ENCODE measurements around the gene ASB1. TPM values are rescaled to one million over a fixed set of nuclear protein-coding genes. Genes with fewer than 3 reads are reported as not detected.

Gene ASB1
- total RNA-seq, 2 donors from 2014 or later: 34.0 to 35.3 TPM

GRCh38 chr2:238475034-238475433, 48.3 kb downstream of the ASB1 start:
- H3K4me3 Mint-ChIP-seq: no peak overlapping the region
- H3K27ac Mint-ChIP-seq: no peak overlapping the region
- no peak for ATAC-seq (replicated peaks)
- no peaks in the 10 kb centered on the region for H3K36me3 Mint-ChIP-seq (ENCODE audit: low read depth)
- H3K9me3 Mint-ChIP-seq: peaks cover 26% of the 10 kb centered on the region
- no peaks in the 10 kb centered on the region for H3K27me3 Mint-ChIP-seq
- H3K4me1 Mint-ChIP-seq: no peaks in the 10 kb centered on the region

GRCh38 chr2:238475566-238475965, 48.8 kb downstream of the ASB1 start:
- no peak overlapping the region for H3K27ac Mint-ChIP-seq
- no peak overlapping the region for H3K4me3 Mint-ChIP-seq
- no peak for ATAC-seq (replicated peaks)
- no peaks in the 10 kb centered on the region for H3K27me3 Mint-ChIP-seq
- H3K36me3 Mint-ChIP-seq (ENCODE audit: low read depth): no peaks in the 10 kb centered on the region
- H3K4me1 Mint-ChIP-seq: no peaks in the 10 kb centered on the region
- peaks cover 28% of the 10 kb centered on the region for H3K9me3 Mint-ChIP-seq

- Mint-ChIP-seq H3K36me3 (ENCODE audit: low read depth) (no peaks in the 10 kb centered on the region), H3K4me1 (no peaks in the 10 kb centered on the region), H3K9me3 (peaks cover 29% of the 10 kb centered on the region), H3K27me3 (no peaks in the 10 kb centered on the region), H3K27ac (no peak overlapping the region), H3K4me3 (no peak overlapping the region)
- no peak for ATAC-seq (replicated peaks)
Measured at GRCh38 chr2:238476258-238476657, 49.5 kb downstream of the ASB1 start.

GRCh38 chr2:238478216-238478615, 51.5 kb downstream of the ASB1 start:
- Mint-ChIP-seq H3K27me3 (no peaks in the 10 kb centered on the region), H3K9me3 (peaks cover 19% of the 10 kb centered on the region), H3K4me1 (no peaks in the 10 kb centered on the region), H3K27ac (no peak overlapping the region), H3K36me3 (ENCODE audit: low read depth) (no peaks in the 10 kb centered on the region), H3K4me3 (no peak overlapping the region)
- ATAC-seq (replicated peaks): no peak

- Mint-ChIP-seq H3K27me3 (no peaks in the 10 kb centered on the region), H3K27ac (no peak overlapping the region), H3K4me1 (no peaks in the 10 kb centered on the region), H3K36me3 (ENCODE audit: low read depth) (no peaks in the 10 kb centered on the region), H3K9me3 (peaks cover 15% of the 10 kb centered on the region), H3K4me3 (no peak overlapping the region)
- no peak for ATAC-seq (replicated peaks)
Measured at GRCh38 chr2:238479847-238480246, 53.1 kb downstream of the ASB1 start.

GRCh38 chr2:238483021-238483420, 56.3 kb downstream of the ASB1 start:
- no peak overlapping the region for H3K4me3 Mint-ChIP-seq
- no peaks in the 10 kb centered on the region for H3K4me1 Mint-ChIP-seq
- H3K36me3 Mint-ChIP-seq (ENCODE audit: low read depth): no peaks in the 10 kb centered on the region
- H3K27me3 Mint-ChIP-seq: no peaks in the 10 kb centered on the region
- H3K9me3 Mint-ChIP-seq: peaks cover 14% of the 10 kb centered on the region
- no peak for ATAC-seq (replicated peaks)
- no peak overlapping the region for H3K27ac Mint-ChIP-seq

GRCh38 chr2:238483656-238484055, 56.9 kb downstream of the ASB1 start:
- H3K36me3 Mint-ChIP-seq (ENCODE audit: low read depth): no peaks in the 10 kb centered on the region
- no peaks in the 10 kb centered on the region for H3K27me3 Mint-ChIP-seq
- H3K4me1 Mint-ChIP-seq: no peaks in the 10 kb centered on the region
- no peak overlapping the region for H3K4me3 Mint-ChIP-seq
- peaks cover 9% of the 10 kb centered on the region for H3K9me3 Mint-ChIP-seq
- H3K27ac Mint-ChIP-seq: no peak overlapping the region
- ATAC-seq (replicated peaks): no peak

GRCh38 chr2:238484522-238485452, 58.1 kb downstream of the ASB1 start:
- H3K4me1 Mint-ChIP-seq: no peaks in the 10 kb centered on the region
- peaks cover 9% of the 10 kb centered on the region for H3K9me3 Mint-ChIP-seq
- no peak overlapping the region for H3K27ac Mint-ChIP-seq
- no peak for ATAC-seq (replicated peaks)
- H3K27me3 Mint-ChIP-seq: no peaks in the 10 kb centered on the region
- H3K4me3 Mint-ChIP-seq: no peak overlapping the region
- H3K36me3 Mint-ChIP-seq (ENCODE audit: low read depth): no peaks in the 10 kb centered on the region

- no peaks in the 10 kb centered on the region for H3K4me1 Mint-ChIP-seq
Measured at GRCh38 chr2:238486123-238486848, 59.6 kb downstream of the ASB1 start.

GRCh38 chr2:238487134-238487533, 60.4 kb downstream of the ASB1 start:
- H3K9me3 Mint-ChIP-seq: no peaks in the 10 kb centered on the region
- no peak overlapping the region for H3K4me3 Mint-ChIP-seq
- no peaks in the 10 kb centered on the region for H3K36me3 Mint-ChIP-seq (ENCODE audit: low read depth)
- no peak for ATAC-seq (replicated peaks)
- H3K4me1 Mint-ChIP-seq: no peaks in the 10 kb centered on the region
- H3K27ac Mint-ChIP-seq: no peak overlapping the region
- no peaks in the 10 kb centered on the region for H3K27me3 Mint-ChIP-seq

More at GRCh38 chr2:238486123-238486848, 59.6 kb downstream of the ASB1 start:
- no peaks in the 10 kb centered on the region for H3K27me3 Mint-ChIP-seq
- H3K36me3 Mint-ChIP-seq (ENCODE audit: low read depth): no peaks in the 10 kb centered on the region
- no peak for ATAC-seq (replicated peaks)
- H3K9me3 Mint-ChIP-seq: no peaks in the 10 kb centered on the region
- H3K27ac Mint-ChIP-seq: no peak overlapping the region
- no peak overlapping the region for H3K4me3 Mint-ChIP-seq

GRCh38 chr2:238487652-238488346, 61.1 kb downstream of the ASB1 start:
- H3K36me3 Mint-ChIP-seq (ENCODE audit: low read depth): no peaks in the 10 kb centered on the region
- ATAC-seq (replicated peaks): no peak
- no peak overlapping the region for H3K4me3 Mint-ChIP-seq
- no peaks in the 10 kb centered on the region for H3K9me3 Mint-ChIP-seq
- H3K4me1 Mint-ChIP-seq: peaks cover 3% of the 10 kb centered on the region
- H3K27me3 Mint-ChIP-seq: no peaks in the 10 kb centered on the region
- no peak overlapping the region for H3K27ac Mint-ChIP-seq

GRCh38 chr2:238488347-238488826, 61.7 kb downstream of the ASB1 start:
- H3K27ac Mint-ChIP-seq: no peak overlapping the region
- no peak overlapping the region for H3K4me3 Mint-ChIP-seq
- H3K4me1 Mint-ChIP-seq: peaks cover 5% of the 10 kb centered on the region
- no peaks in the 10 kb centered on the region for H3K27me3 Mint-ChIP-seq
- H3K9me3 Mint-ChIP-seq: no peaks in the 10 kb centered on the region
- no peaks in the 10 kb centered on the region for H3K36me3 Mint-ChIP-seq (ENCODE audit: low read depth)
- no peak for ATAC-seq (replicated peaks)

GRCh38 chr2:238489431-238489830, 62.7 kb downstream of the ASB1 start:
- no peak overlapping the region for H3K27ac Mint-ChIP-seq
- no peaks in the 10 kb centered on the region for H3K27me3 Mint-ChIP-seq
- ATAC-seq (replicated peaks): no peak
- no peak overlapping the region for H3K4me3 Mint-ChIP-seq
- H3K4me1 Mint-ChIP-seq: peaks cover 13% of the 10 kb centered on the region
- H3K9me3 Mint-ChIP-seq: no peaks in the 10 kb centered on the region
- no peaks in the 10 kb centered on the region for H3K36me3 Mint-ChIP-seq (ENCODE audit: low read depth)

GRCh38 chr2:238489896-238490295, 63.2 kb downstream of the ASB1 start:
- Mint-ChIP-seq H3K27ac (no peak overlapping the region), H3K4me1 (peaks cover 17% of the 10 kb centered on the region), H3K36me3 (ENCODE audit: low read depth) (no peaks in the 10 kb centered on the region), H3K27me3 (no peaks in the 10 kb centered on the region), H3K4me3 (no peak overlapping the region), H3K9me3 (no peaks in the 10 kb centered on the region)
- no peak for ATAC-seq (replicated peaks)

Measured in activated T-helper 17 cell treated with anti-CD3 and anti-CD28 coated beads, Interleukin-2, amount 50 U/mL, for 72 hours (primary cell).